ENCODE measurements around the gene CTBP2.

- TF ChIP-seq POLR2AphosphoS5 (IDR thresholded peaks at IDR 0.05) (no peak), CTCF (IDR thresholded peaks at IDR 0.05 in 8 of 11, conservative IDR thresholded peaks at IDR 0.05 in 3 of 11) (no peak), POLR2A (IDR thresholded peaks at IDR 0.05) (no peak)
These were observed 176.0 kb downstream of the CTBP2 start for GRCh38 chr10:124984376-124984775.

Measured in spleen (tissue), 7 donors.